HEK293 (cell line): ENCODE data around the gene ADGRB3.

ENCODE experiments used
- CTCF ChIA-PET: fragments of 350-600 bp; formaldehyde crosslinking; extraction: SDS; loops from one replicate; lab custom pipeline; 2021; ENCODE audit warnings: antibody characterized with exemption; lab: Yijun Ruan, JAX
- POLR2A ChIA-PET: fragments of 300-600 bp; formaldehyde crosslinking; extraction: SDS; loops from one replicate; lab custom pipeline; 2020; ENCODE audit warnings: antibody characterized with exemption, inconsistent platforms; lab: Yijun Ruan, JAX
- H3K27ac ChIP-seq: fragments of 200-500 bp; sonication (Bioruptor generic); 2 replicates; pipeline ENCODE4 v1.5.1; 2014; ENCODE audit warnings: low read depth, low read length, control low read depth, inconsistent platforms; ENCODE audit errors: extremely low read depth
- H3K36me3 ChIP-seq, 2 experiments: fragments of 200-500 bp in 1 of 2; sonication (Bioruptor generic) in 1 of 2; 1 replicate in 1 of 2; 2 replicates in 1 of 2; pipeline ENCODE4 v1.5.1; 2014 to 2017; ENCODE audit warnings: inconsistent platforms in 2 of 2, low read length in 2 of 2; ENCODE audit not compliant: control insufficient read depth in 2 of 2, insufficient read depth in 1 of 2
- H3K4me1 ChIP-seq: fragments of 200-500 bp; sonication (Bioruptor generic); 2 replicates; pipeline ENCODE4 v1.5.1; 2014; ENCODE audit warnings: mild to moderate bottlenecking, low read length, inconsistent platforms; ENCODE audit not compliant: control insufficient read depth, insufficient read depth
- H3K4me3 ChIP-seq: 2 replicates; pipeline ENCODE4 v1.5.1; 2011; ENCODE audit warnings: low read depth, mild to moderate bottlenecking, control low read depth, low read length, moderate library complexity
- H3K9me3 ChIP-seq: fragments of 200-500 bp; sonication (Bioruptor generic); 2 replicates; pipeline ENCODE4 v1.5.1; 2014; ENCODE audit warnings: low read depth, low read length, inconsistent platforms; ENCODE audit not compliant: control insufficient read depth, insufficient read depth
- ATF2 ChIP-seq: fragments of 450-650 bp; formaldehyde crosslinking; IDR thresholded peaks from 2 replicates; pipeline ENCODE4 v1.5.1; 2016; ENCODE audit warnings: missing biosample characterization, missing genetic modification characterization, low read depth
- BCL11B ChIP-seq: fragments of 450-650 bp; formaldehyde crosslinking; IDR thresholded peaks from 2 replicates; pipeline ENCODE4 v1.5.1; 2016; ENCODE audit warnings: low read depth, missing biosample characterization, missing genetic modification characterization
- ELK4 ChIP-seq: IDR thresholded peaks from 2 replicates; pipeline ENCODE4 v1.6.1; 2011; ENCODE audit warnings: mild to moderate bottlenecking, low read depth, low read length, borderline replicate concordance
- GFI1B ChIP-seq: fragments of 450-650 bp; formaldehyde crosslinking; IDR thresholded peaks from 2 replicates; pipeline ENCODE4 v1.5.1; 2016; ENCODE audit warnings: missing biosample characterization, missing genetic modification characterization
- HOXA7 ChIP-seq: sonication (generic); formaldehyde crosslinking; IDR thresholded peaks from 2 replicates; pipeline ENCODE4 v1.8.1; 2022; ENCODE audit warnings: missing genetic modification reagents, borderline replicate concordance
- IKZF3 ChIP-seq: fragments of 450-650 bp; IDR thresholded peaks from 2 replicates; pipeline ENCODE4 v1.5.0; 2018; ENCODE audit warnings: missing biosample characterization, mild to moderate bottlenecking, missing genetic modification characterization, moderate library complexity
- YY1 ChIP-seq: fragments of 450-650 bp; formaldehyde crosslinking; IDR thresholded peaks from 2 replicates; pipeline ENCODE4 v1.5.1; 2018; ENCODE audit warnings: missing biosample characterization, missing genetic modification characterization
- YY2 ChIP-seq: fragments of 450-650 bp; formaldehyde crosslinking; IDR thresholded peaks from 2 replicates; pipeline ENCODE4 v1.5.1; 2016; ENCODE audit warnings: missing biosample characterization, missing genetic modification characterization
- ZBTB21 ChIP-seq: fragments of 450-650 bp; formaldehyde crosslinking; IDR thresholded peaks from 2 replicates; pipeline ENCODE4 v1.5.1; 2017; ENCODE audit warnings: missing biosample characterization, missing genetic modification characterization
- ZBTB7A ChIP-seq: fragments of 450-650 bp; formaldehyde crosslinking; IDR thresholded peaks from 2 replicates; pipeline ENCODE4 v1.5.1; 2016; ENCODE audit warnings: low read depth, missing biosample characterization, missing genetic modification characterization
- ZBTB8A ChIP-seq: fragments of 450-650 bp; formaldehyde crosslinking; IDR thresholded peaks from 2 replicates; pipeline ENCODE4 v1.5.1; 2016; ENCODE audit warnings: missing biosample characterization, missing genetic modification characterization
- ZFP69B ChIP-seq: fragments of 450-650 bp; formaldehyde crosslinking; IDR thresholded peaks from 2 replicates; pipeline ENCODE4 v1.5.1; 2016; ENCODE audit warnings: missing biosample characterization, missing genetic modification characterization
- ZNF132 ChIP-seq: fragments of 450-650 bp; formaldehyde crosslinking; IDR thresholded peaks from 2 replicates; pipeline ENCODE4 v1.5.1; 2017; ENCODE audit warnings: missing biosample characterization, missing genetic modification characterization, borderline replicate concordance
- ZNF223 ChIP-seq: fragments of 450-650 bp; formaldehyde crosslinking; IDR thresholded peaks from 2 replicates; pipeline ENCODE4 v1.5.1; 2016; ENCODE audit warnings: missing biosample characterization, missing genetic modification characterization
- ZNF433 ChIP-seq: fragments of 450-650 bp; formaldehyde crosslinking; IDR thresholded peaks from 2 replicates; pipeline ENCODE4 v1.5.1; 2016; ENCODE audit warnings: missing biosample characterization, missing genetic modification characterization, low read depth
- ZNF513 ChIP-seq: fragments of 450-650 bp; IDR thresholded peaks from 2 replicates; pipeline ENCODE4 v1.5.1; 2018; ENCODE audit warnings: missing biosample characterization, missing genetic modification characterization
- ZNF549 ChIP-seq: fragments of 450-650 bp; IDR thresholded peaks from 2 replicates; pipeline ENCODE4 v1.5.1; 2018; ENCODE audit warnings: missing biosample characterization, missing genetic modification characterization, mild to moderate bottlenecking, inconsistent platforms, moderate library complexity
- ZNF571 ChIP-seq: fragments of 450-650 bp; formaldehyde crosslinking; IDR thresholded peaks from 2 replicates; pipeline ENCODE4 v1.5.0; 2017; ENCODE audit warnings: missing biosample characterization, missing genetic modification characterization
- ZNF621 ChIP-seq: fragments of 450-650 bp; formaldehyde crosslinking; IDR thresholded peaks from 2 replicates; pipeline ENCODE4 v1.5.1; 2017; ENCODE audit warnings: missing biosample characterization, missing genetic modification characterization
- ZNF664 ChIP-seq: fragments of 450-650 bp; formaldehyde crosslinking; IDR thresholded peaks from 2 replicates; pipeline ENCODE4 v1.5.1; 2016; ENCODE audit warnings: missing biosample characterization, missing genetic modification characterization
- ZNF768 ChIP-seq: fragments of 450-650 bp; formaldehyde crosslinking; IDR thresholded peaks from 2 replicates; pipeline ENCODE4 v1.5.1; 2018; ENCODE audit warnings: missing biosample characterization, mild to moderate bottlenecking, missing genetic modification characterization
- ZNF776 ChIP-seq: fragments of 450-650 bp; formaldehyde crosslinking; IDR thresholded peaks from 2 replicates; pipeline ENCODE4 v1.5.0; 2017; ENCODE audit warnings: missing biosample characterization, missing genetic modification characterization, borderline replicate concordance
- ZNF777 ChIP-seq: fragments of 450-650 bp; formaldehyde crosslinking; IDR thresholded peaks from 2 replicates; pipeline ENCODE4 v1.5.1; 2017; ENCODE audit warnings: missing biosample characterization, missing genetic modification characterization, borderline replicate concordance

ADGRB3 gene

GRCh38 chr6:69280858-69281257 is 645.8 kb downstream of the ADGRB3 start:
- Histone ChIP-seq H3K4me1 (no peaks in the 10 kb centered on the region), H3K36me3 (no peaks in the 10 kb centered on the region), H3K27ac (no peak overlapping the region), H3K4me3 (no peak overlapping the region), H3K9me3 (no peaks in the 10 kb centered on the region)
- ChIA-PET POLR2A (no interaction called here), CTCF (no interaction called here)
- TF ChIP-seq GFI1B (tag by site-specific recombination) (no peak), ZNF777 (tag by site-specific recombination) (no peak), BCL11B (tag by site-specific recombination) (no peak), ELK4 (no peak)

GRCh38 chr6:69284176-69284730 is 649.2 kb downstream of the ADGRB3 start:
- Histone ChIP-seq H3K4me3 (no peak overlapping the region), H3K4me1 (no peaks in the 10 kb centered on the region), H3K9me3 (no peaks in the 10 kb centered on the region)
- no peak for TF ChIP-seq ZNF571 (tag by site-specific recombination)
- TF ChIP-seq ZNF664 (tag by site-specific recombination), result no peak
- TF ChIP-seq ZNF433, result no peak
- TF ChIP-seq HOXA7 (CRISPR knock-in tag), result no peak
- no peak for TF ChIP-seq BCL11B (tag by site-specific recombination)
- no peak for TF ChIP-seq ZNF776 (tag by site-specific recombination)
- TF ChIP-seq YY1 (tag by site-specific recombination), result no peak
- no peak for TF ChIP-seq ZBTB21
- TF ChIP-seq ZNF513 (tag by site-specific recombination), result no peak
- no peak for TF ChIP-seq ZNF768 (tag by site-specific recombination)
- no peak for TF ChIP-seq IKZF3 (tag by site-specific recombination)
- no peak for TF ChIP-seq ZBTB8A (tag by site-specific recombination)
- no peak for TF ChIP-seq ATF2 (tag by site-specific recombination)
- no peak for TF ChIP-seq YY2 (tag by site-specific recombination)
- no peak for TF ChIP-seq ZNF132 (tag by site-specific recombination)
- TF ChIP-seq ZNF621 (tag by site-specific recombination), result no peak
- no peak for TF ChIP-seq ZBTB7A
- no peak for TF ChIP-seq ZNF223 (tag by site-specific recombination)
- no peak for TF ChIP-seq ZFP69B (tag by site-specific recombination)
- no peak for TF ChIP-seq ZNF549
- TF ChIP-seq, all 188 proteins: peak for 0
- Histone ChIP-seq H3K36me3 (no peaks in the 10 kb centered on the region), H3K27ac (no peak overlapping the region)
- CTCF ChIA-PET, result no interaction called here
- POLR2A ChIA-PET, result no interaction called here
